CD8-positive, alpha-beta memory T cell (primary cell): ENCODE measurements around the gene APPL2. TPM values are rescaled to one million over a fixed set of nuclear protein-coding genes. Genes with fewer than 3 reads are reported as not detected.
"Not testable (repeated sequence)": the region's sequence is repeated elsewhere in the genome, so short reads cannot be mapped to it uniquely, and the experiment has no call there.

ENCODE experiments used
- CTCF ChIA-PET: fragments of 350-600 bp; sonication (Branson Sonifier 250); formaldehyde crosslinking; loops from one replicate; lab custom pipeline; 2021; ENCODE audit warnings: antibody characterized with exemption; lab: Charles Lee
- POLR2A ChIA-PET: fragments of 350-600 bp; sonication (Branson Sonifier 250); formaldehyde crosslinking; loops from one replicate; lab custom pipeline; 2021; ENCODE audit warnings: antibody characterized with exemption; lab: Charles Lee
- DNase-seq, 5 donors: peaks; one replicate each; pipeline versions ENCODE4 v3.0.0 to v3.0.0-alpha.2; 2020 to 2022; ENCODE audit warnings: mixed read lengths in 1 of 5
- H3K27ac ChIP-seq: one replicate; pipeline ENCODE4 v1.7.0; 2013; ENCODE audit warnings: low read depth, mild to moderate bottlenecking, low read length, moderate library complexity
- H3K27me3 ChIP-seq: 2 replicates; pipeline ENCODE4 v1.7.0; 2013; ENCODE audit warnings: low read length, mild to moderate bottlenecking; ENCODE audit not compliant: insufficient read depth, poor library complexity, severe bottlenecking
- H3K36me3 ChIP-seq: 2 replicates; pipeline ENCODE4 v1.7.0; 2013; ENCODE audit warnings: mild to moderate bottlenecking, low read length, moderate library complexity; ENCODE audit not compliant: insufficient read depth
- H3K4me1 ChIP-seq: 2 replicates; pipeline ENCODE4 v1.7.0; 2013; ENCODE audit warnings: mild to moderate bottlenecking, low read length, moderate library complexity; ENCODE audit not compliant: insufficient read depth
- H3K4me3 ChIP-seq: 2 replicates; pipeline ENCODE4 v1.7.0; 2013; ENCODE audit warnings: mild to moderate bottlenecking, low read length
- H3K9me3 ChIP-seq: 2 replicates; pipeline ENCODE4 v1.7.0; 2013; ENCODE audit warnings: mild to moderate bottlenecking, low read length
- H3K27ac Mint-ChIP-seq, 8 donors: one replicate each; pipeline ENCODE4 v1.8.0; 2020 to 2021; ENCODE audit warnings: mixed read lengths in 8 of 8, mild to moderate bottlenecking in 6 of 8, inconsistent platforms in 3 of 8, moderate library complexity in 3 of 8
- H3K27me3 Mint-ChIP-seq, 2 donors: one replicate each; pipeline ENCODE4 v1.8.0; 2020 to 2021; ENCODE audit warnings: mixed read lengths in 2 of 2, mild to moderate bottlenecking in 1 of 2, moderate library complexity in 1 of 2
- H3K36me3 Mint-ChIP-seq, 3 donors: one replicate each; pipeline ENCODE4 v1.8.0; 2020 to 2021; ENCODE audit warnings: mixed read lengths in 3 of 3, inconsistent platforms in 1 of 3, mild to moderate bottlenecking in 1 of 3
- H3K4me1 Mint-ChIP-seq, 3 donors: one replicate each; pipeline ENCODE4 v1.8.0; 2020 to 2021; ENCODE audit warnings: mixed read lengths in 3 of 3, inconsistent platforms in 1 of 3, mild to moderate bottlenecking in 1 of 3
- H3K4me3 Mint-ChIP-seq, 7 donors: one replicate each; pipeline ENCODE4 v1.8.0; 2020 to 2021; ENCODE audit warnings: mixed read lengths in 7 of 7, mild to moderate bottlenecking in 6 of 7, moderate library complexity in 4 of 7, inconsistent platforms in 2 of 7
- H3K9me3 Mint-ChIP-seq, 5 donors: one replicate each; pipeline ENCODE4 v1.8.0; 2020 to 2022; ENCODE audit warnings: mixed read lengths in 5 of 5, mild to moderate bottlenecking in 3 of 5, moderate library complexity in 2 of 5, inconsistent platforms in 1 of 5
- polyA plus RNA-seq: library from polyadenylated mRNA; unstranded; fragments of 300-500 nt; fragmentation: Illumina TruSeq; gene quantifications from one replicate; pipeline ENCODE4 v1.2.3, GENCODE V29; 2021
- total RNA-seq, 2 experiments: library from RNA; stranded (reverse); gene quantifications; one replicate each; pipeline ENCODE4 v1.2.3, GENCODE V29; 2021

The APPL2 gene
- total and polyA plus RNA-seq, 3 experiments from 2014 or later, result 14.4 to 18.6 (median 14.9) TPM

- CTCF ChIA-PET, result interaction anchor here (0.7 kb wide), 1 partner anchor 18 kb away, joined by 3 read pairs; the partner anchor contains the start of gene APPL2
- H3K36me3 ChIP-seq, result no peaks in the 10 kb centered on the region
- POLR2A ChIA-PET, result no interaction called here
- no peaks in the 10 kb centered on the region for H3K4me1 ChIP-seq
- Mint-ChIP-seq H3K4me1 (no peaks in the 10 kb centered on the region), H3K36me3 (no peaks in the 10 kb centered on the region), H3K27me3 (peaks cover 3 to 5% of the 10 kb centered on the region in 2 donors), H3K27ac (peak overlapping the region in 1 of 8 donors; percentile 56), H3K9me3 (no peaks in the 10 kb centered on the region), H3K4me3 (no peak overlapping the region)
- H3K4me3 ChIP-seq, result no peak overlapping the region
- no peak overlapping the region for H3K27ac ChIP-seq
- no peak for DNase-seq
- no peaks in the 10 kb centered on the region for H3K27me3 ChIP-seq
- no peaks in the 10 kb centered on the region for H3K9me3 ChIP-seq
These were observed 18.0 kb upstream of the APPL2 start for GRCh38 chr12:105253866-105254513.

GRCh38 chr12:105252901-105253300, 16.9 kb upstream of the APPL2 start:
- H3K4me1 Mint-ChIP-seq, result no peaks in the 10 kb centered on the region
- no peaks in the 10 kb centered on the region for H3K36me3 ChIP-seq
- no peaks in the 10 kb centered on the region for H3K9me3 ChIP-seq
- no peak overlapping the region for H3K4me3 Mint-ChIP-seq
- DNase-seq, result no peak
- ChIA-PET CTCF (no interaction called here), POLR2A (no interaction called here)
- H3K27ac ChIP-seq, result no peak overlapping the region
- no peaks in the 10 kb centered on the region for H3K36me3 Mint-ChIP-seq
- no peak overlapping the region for H3K27ac Mint-ChIP-seq
- peaks cover 0 to 4% of the 10 kb centered on the region in 2 donors for H3K27me3 Mint-ChIP-seq
- H3K4me1 ChIP-seq, result no peaks in the 10 kb centered on the region
- H3K27me3 ChIP-seq, result no peaks in the 10 kb centered on the region
- no peak overlapping the region for H3K4me3 ChIP-seq
- no peaks in the 10 kb centered on the region for H3K9me3 Mint-ChIP-seq

- POLR2A ChIA-PET, H3K4me3 ChIP-seq, H3K27ac Mint-ChIP-seq, H3K4me3 Mint-ChIP-seq, H3K9me3 Mint-ChIP-seq, DNase-seq, H3K27ac ChIP-seq, H3K9me3 ChIP-seq, H3K4me1 Mint-ChIP-seq, H3K36me3 ChIP-seq, H3K27me3 ChIP-seq, H3K4me1 ChIP-seq, CTCF ChIA-PET: not testable (repeated sequence)
- peaks cover 13 to 22% of the 10 kb centered on the region in 2 donors for H3K27me3 Mint-ChIP-seq
- peaks cover 0 to 13% (median 0%) of the 10 kb centered on the region in 3 donors for H3K36me3 Mint-ChIP-seq
These were observed 9.9 kb upstream of the APPL2 start for GRCh38 chr12:105245776-105246427.

DNA sequence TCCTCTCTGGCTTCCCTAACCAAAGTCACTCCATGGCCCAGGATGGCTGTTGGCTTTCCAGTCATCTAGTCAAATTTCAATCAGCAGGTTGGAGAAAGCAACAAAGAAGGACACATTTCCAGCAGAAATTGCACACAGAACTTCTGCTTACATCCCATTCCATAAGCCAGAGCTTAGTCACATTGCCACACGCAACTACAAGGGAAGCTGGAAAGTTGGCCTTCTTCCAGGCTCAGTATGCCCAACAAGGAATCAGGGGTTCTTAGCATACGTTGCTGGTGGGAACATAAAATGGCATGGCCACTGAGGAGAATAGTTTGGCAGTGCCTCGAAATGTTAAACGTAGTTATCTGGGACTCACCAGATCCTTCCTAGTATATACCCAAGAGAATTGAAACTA, 9.3 kb upstream of the APPL2 start:
- Mint-ChIP-seq H3K27ac (no peak overlapping the region), H3K4me1 (no peaks in the 10 kb centered on the region), H3K9me3 (peaks cover 0 to 2% (median 0%) of the 10 kb centered on the region in 5 donors), H3K4me3 (no peak overlapping the region), H3K36me3 (peaks cover 0 to 13% (median 0%) of the 10 kb centered on the region in 3 donors), H3K27me3 (peaks cover 11 to 22% of the 10 kb centered on the region in 2 donors)
- CTCF ChIA-PET, result no interaction called here
- Histone ChIP-seq H3K27ac (no peak overlapping the region), H3K4me1 (peaks cover 6% of the 10 kb centered on the region), H3K9me3 (no peaks in the 10 kb centered on the region), H3K36me3 (no peaks in the 10 kb centered on the region), H3K27me3 (no peaks in the 10 kb centered on the region), H3K4me3 (no peak overlapping the region)
- DNase-seq, result no peak
- POLR2A ChIA-PET, result no interaction called here

- CTCF ChIA-PET, result no interaction called here
These were observed 4.3 kb upstream of the APPL2 start for GRCh38 chr12:105240228-105240627.

DNA sequence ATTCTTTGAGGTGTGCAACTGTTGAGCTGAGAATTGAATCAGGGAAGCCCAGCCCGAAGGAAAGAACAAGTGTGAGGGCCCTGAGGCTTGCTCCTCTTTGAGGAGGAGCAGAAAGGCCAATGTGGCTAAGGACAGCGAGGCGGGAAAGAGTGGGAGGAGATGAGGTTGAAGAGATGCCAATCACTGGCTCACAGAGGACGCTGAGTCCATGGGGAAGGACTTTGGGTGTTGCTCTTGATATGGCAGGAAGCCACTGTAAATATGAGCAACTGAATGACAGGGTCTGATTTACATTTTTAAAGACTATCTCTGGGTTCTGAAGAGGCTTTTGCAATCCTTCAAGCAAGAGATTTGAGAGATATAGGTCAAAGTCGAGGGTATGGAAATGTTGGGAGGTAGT, 3.3 kb upstream of the APPL2 start:
- Histone ChIP-seq H3K4me1 (peaks cover 22% of the 10 kb centered on the region), H3K9me3 (no peaks in the 10 kb centered on the region), H3K4me3 (no peak overlapping the region), H3K36me3 (no peaks in the 10 kb centered on the region), H3K27ac (no peak overlapping the region), H3K27me3 (no peaks in the 10 kb centered on the region)
- H3K36me3 Mint-ChIP-seq, result peaks cover 0 to 6% (median 0%) of the 10 kb centered on the region in 3 donors
- ChIA-PET POLR2A (no interaction called here), CTCF (interaction anchor here (1.4 kb wide), 1 partner anchor 145 kb away, joined by 3 read pairs; no protein-coding TSS in a partner anchor)
- no peak overlapping the region for H3K27ac Mint-ChIP-seq
- H3K27me3 Mint-ChIP-seq, result peaks cover 6% of the 10 kb centered on the region in 2 donors
- no peak for DNase-seq
- no peak overlapping the region for H3K4me3 Mint-ChIP-seq
- peaks cover 17 to 20% (median 19%) of the 10 kb centered on the region in 3 donors for H3K4me1 Mint-ChIP-seq
- H3K9me3 Mint-ChIP-seq, result no peaks in the 10 kb centered on the region

More at GRCh38 chr12:105240228-105240627, 4.3 kb upstream of the APPL2 start:
- Histone ChIP-seq H3K27me3 (no peaks in the 10 kb centered on the region), H3K9me3 (no peaks in the 10 kb centered on the region), H3K4me3 (no peak overlapping the region), H3K36me3 (no peaks in the 10 kb centered on the region), H3K27ac (no peak overlapping the region), H3K4me1 (peaks cover 13% of the 10 kb centered on the region)
- Mint-ChIP-seq H3K9me3 (no peaks in the 10 kb centered on the region), H3K27me3 (peaks cover 8 to 15% of the 10 kb centered on the region in 2 donors), H3K27ac (no peak overlapping the region), H3K36me3 (peaks cover 0 to 8% (median 5%) of the 10 kb centered on the region in 3 donors), H3K4me3 (no peak overlapping the region), H3K4me1 (peaks cover 7 to 11% (median 10%) of the 10 kb centered on the region in 3 donors)
- DNase-seq, result no peak
- POLR2A ChIA-PET, result no interaction called here

DNA sequence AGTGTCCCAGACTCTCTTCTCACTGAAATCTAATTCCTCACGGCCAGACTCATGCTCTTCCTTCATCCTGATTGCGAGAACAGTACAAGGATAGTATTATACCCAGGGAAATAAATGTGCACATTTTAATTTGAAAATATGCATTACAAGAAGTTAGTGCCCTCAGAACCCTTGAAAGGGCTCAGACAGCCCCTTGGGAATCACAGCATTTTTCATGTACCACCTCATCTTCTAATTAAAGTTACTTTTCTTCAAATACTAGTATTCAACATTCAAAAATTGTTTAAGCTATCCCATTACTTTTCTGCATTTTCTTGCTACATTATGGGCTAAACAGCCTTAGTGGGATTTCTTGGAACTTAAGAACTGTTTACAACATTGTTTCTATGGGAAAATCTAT, 1.7 kb upstream of the APPL2 start:
- H3K4me3 Mint-ChIP-seq, result no peak overlapping the region
- Histone ChIP-seq H3K27me3 (no peaks in the 10 kb centered on the region), H3K36me3 (no peaks in the 10 kb centered on the region), H3K4me1 (peaks cover 38% of the 10 kb centered on the region), H3K9me3 (no peaks in the 10 kb centered on the region), H3K27ac (no peak overlapping the region), H3K4me3 (no peak overlapping the region)
- peaks cover 0 to 3% of the 10 kb centered on the region in 2 donors for H3K27me3 Mint-ChIP-seq
- ChIA-PET CTCF (no interaction called here), POLR2A (no interaction called here)
- peaks cover 31 to 35% (median 35%) of the 10 kb centered on the region in 3 donors for H3K4me1 Mint-ChIP-seq
- H3K27ac Mint-ChIP-seq, result no peak overlapping the region
- peaks cover 0 to 6% (median 2%) of the 10 kb centered on the region in 3 donors for H3K36me3 Mint-ChIP-seq
- no peak for DNase-seq
- no peaks in the 10 kb centered on the region for H3K9me3 Mint-ChIP-seq

DNA sequence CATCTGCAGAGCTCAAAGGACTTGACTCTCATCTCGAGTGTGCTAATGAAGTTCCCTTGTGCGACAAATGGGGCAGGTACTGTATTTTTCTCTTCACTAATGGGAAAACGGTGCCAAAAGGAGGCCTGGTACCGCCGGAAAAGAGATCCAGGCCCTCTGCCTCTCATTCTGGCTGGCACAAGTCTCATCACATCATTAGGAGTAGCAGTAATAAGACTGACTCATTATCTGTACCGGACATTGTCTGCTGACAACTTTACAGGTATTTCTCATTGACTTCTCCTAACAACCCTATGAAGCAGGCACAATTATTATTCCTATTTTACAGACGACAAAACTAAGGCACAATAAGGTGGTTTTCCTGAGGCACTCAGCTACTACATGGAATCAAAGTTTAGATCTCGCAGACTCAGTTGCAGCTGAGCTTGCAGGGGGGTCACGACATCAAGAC, 668 bp downstream of the APPL2 start:
- H3K9me3 ChIP-seq, result no peaks in the 10 kb centered on the region
- H3K27me3 ChIP-seq, result no peaks in the 10 kb centered on the region
- DNase-seq, result no peak
- H3K27ac ChIP-seq, result peak overlapping the region; percentile 58
- peak overlapping the region; percentile 67 for H3K4me3 ChIP-seq
- Mint-ChIP-seq H3K4me1 (peaks cover 44 to 56% (median 55%) of the 10 kb centered on the region in 3 donors), H3K27ac (peak overlapping the region; percentile 77 to 98 (median 93)), H3K9me3 (no peaks in the 10 kb centered on the region), H3K4me3 (peak overlapping the region; percentile 88 to 95 (median 93)), H3K27me3 (peaks cover 0 to 3% of the 10 kb centered on the region in 2 donors), H3K36me3 (peaks cover 0 to 23% (median 2%) of the 10 kb centered on the region in 3 donors)
- peaks cover 43% of the 10 kb centered on the region for H3K4me1 ChIP-seq
- POLR2A ChIA-PET, result interaction anchor here (0.8 to 1.9 kb wide), 4 partner anchors 94 to 1394 kb away, joined by 4 to 6 read pairs (median 5); partner anchors contain the start of genes NT5DC3 and TCP11L2
- CTCF ChIA-PET, result interaction anchor here (1.4 to 2.9 kb wide), 5 partner anchors 11 to 158 kb away, joined by 3 to 9 read pairs (median 5); no protein-coding TSS in a partner anchor
- peaks cover 4% of the 10 kb centered on the region for H3K36me3 ChIP-seq
